Measurements from ENCODE around the gene DDX10. TPM values are rescaled to one million over a fixed set of nuclear protein-coding genes. Genes with fewer than 3 reads are reported as not detected.

The DDX10 gene
- total RNA-seq, 1 experiment from 2014 or later: 48.3 TPM

- H3K36me3 Mint-ChIP-seq (ENCODE audit: insufficient read depth in 1 of 3, low read depth in 3 of 3): peaks cover 2 to 8% (median 5%) of the 10 kb centered on the region in 3 experiments; a peak in 5 of 7 replicates
- WGBS (ENCODE audit: extremely low coverage, insufficient read length, low lambda C conversion rate): no CpG with 5 or more reads among the region's 2 CpGs
- no peak overlapping the region for H3K14ac ChIP-seq (ENCODE audit: insufficient read depth, low read length)
- DNase-seq: no peak
- peaks cover under 1% of the 10 kb centered on the region for H3K9me3 ChIP-seq (ENCODE audit: control insufficient read depth, low read depth, low read length)
- no peak overlapping the region for H2BK12ac ChIP-seq (ENCODE audit: insufficient read length, low read depth, low read length)
- no peak for TF ChIP-seq CTCF (conservative IDR thresholded peaks at IDR 0.05)
- H3K4me3 Mint-ChIP-seq: no peak overlapping the region
- no peaks in the 10 kb centered on the region for H3K79me2 ChIP-seq (ENCODE audit: insufficient read depth, low read length)
- H2AFZ ChIP-seq (ENCODE audit: low read length): no peak overlapping the region
- no peak overlapping the region for H3K56ac ChIP-seq (ENCODE audit: insufficient read length, low read depth, low read length)
- no peak overlapping the region for H3K23ac ChIP-seq (ENCODE audit: insufficient read length, low read depth, low read length)
- H3K27me3 Mint-ChIP-seq (ENCODE audit: low read depth): no peaks in the 10 kb centered on the region
- no peak overlapping the region for H4K91ac ChIP-seq (ENCODE audit: insufficient read length, low read depth, low read length)
- peaks cover 4 to 8% of the 10 kb centered on the region in 2 experiments for H3K9me3 Mint-ChIP-seq
- H3K79me1 ChIP-seq (ENCODE audit: insufficient read depth, low read depth, low read length, poor library complexity, severe bottlenecking): no peaks in the 10 kb centered on the region
- H4K20me1 ChIP-seq (ENCODE audit: control insufficient read depth, insufficient read depth, insufficient read length): no peaks in the 10 kb centered on the region
- no peaks in the 10 kb centered on the region; the same call in 1 of the 2 replicates for H3K4me1 ChIP-seq (ENCODE audit: insufficient read depth, low read length)
- no peak overlapping the region for H2BK15ac ChIP-seq (ENCODE audit: low read depth, low read length)
- H2BK5ac ChIP-seq (ENCODE audit: insufficient read length, low read length): no peak overlapping the region
- no peak overlapping the region for H4K8ac ChIP-seq (replicated peaks; ENCODE audit: insufficient read length, low read depth, low read length)
- H3K4ac ChIP-seq (ENCODE audit: low read depth, low read length): no peak overlapping the region
- no peaks in the 10 kb centered on the region for H3K27me3 ChIP-seq (ENCODE audit: insufficient read depth, low read length)
- H4K5ac ChIP-seq (ENCODE audit: insufficient read length, low read depth, low read length): no peak overlapping the region
- H3K9ac ChIP-seq (ENCODE audit: extremely low read depth, insufficient read length, low read length): no peak overlapping the region
- no peak overlapping the region for H2BK120ac ChIP-seq (ENCODE audit: low read depth, low read length, poor library complexity, severe bottlenecking)
- H2BK20ac ChIP-seq (ENCODE audit: low read depth, low read length, poor library complexity, severe bottlenecking): no peak overlapping the region
- no peak overlapping the region for H3K4me2 ChIP-seq (ENCODE audit: insufficient read depth, insufficient read length, low read length)
- no peak overlapping the region for H3K18ac ChIP-seq (ENCODE audit: insufficient read length, low read depth, low read length)
- no peak overlapping the region for H3K27ac ChIP-seq (ENCODE audit: insufficient read length, low read depth, low read length)
- H3K4me1 Mint-ChIP-seq: peaks cover 14% of the 10 kb centered on the region in 2 experiments
- no peak overlapping the region for H3T11ph ChIP-seq (ENCODE audit: low read length)
- H3K27ac Mint-ChIP-seq: no peak overlapping the region
- H2AK5ac ChIP-seq (ENCODE audit: insufficient read length, low read length): no peak overlapping the region
- H3K23me2 ChIP-seq (ENCODE audit: insufficient read length, low read depth, low read length, poor library complexity, severe bottlenecking): no peaks in the 10 kb centered on the region
Observed at GRCh38 chr11:108636222-108636621, 28.6 kb upstream of the DDX10 start.
